CD4-positive, alpha-beta T cell treated with Interferon gamma for 1 hour (primary cell): ENCODE data around the gene GPR158.

Source experiments
- DNase-seq: peaks from one replicate; pipeline ENCODE4 v3.0.0-alpha.2; 2020

The GPR158 gene

DNA sequence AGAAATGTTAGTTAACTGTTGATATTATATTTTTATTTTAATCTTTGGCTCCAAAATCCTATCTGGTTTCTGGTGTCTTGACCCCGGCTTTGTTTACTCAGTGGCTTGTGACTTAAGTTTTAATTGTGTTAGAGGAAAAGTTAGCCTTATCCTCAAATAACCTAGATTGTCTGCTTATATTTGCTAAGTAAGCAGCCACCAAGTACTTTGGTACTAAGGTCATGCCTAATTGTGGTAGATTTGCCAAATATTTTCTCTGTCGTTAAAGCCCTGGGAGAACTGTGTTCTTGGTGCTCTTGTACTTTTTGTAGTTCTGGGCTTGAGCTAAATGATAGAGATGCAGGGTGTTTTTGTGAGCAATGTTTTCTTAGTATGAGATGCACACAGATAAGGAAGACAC lies 34.8 kb downstream of the GPR158 start:
- DNase-seq, result no peak

DNA sequence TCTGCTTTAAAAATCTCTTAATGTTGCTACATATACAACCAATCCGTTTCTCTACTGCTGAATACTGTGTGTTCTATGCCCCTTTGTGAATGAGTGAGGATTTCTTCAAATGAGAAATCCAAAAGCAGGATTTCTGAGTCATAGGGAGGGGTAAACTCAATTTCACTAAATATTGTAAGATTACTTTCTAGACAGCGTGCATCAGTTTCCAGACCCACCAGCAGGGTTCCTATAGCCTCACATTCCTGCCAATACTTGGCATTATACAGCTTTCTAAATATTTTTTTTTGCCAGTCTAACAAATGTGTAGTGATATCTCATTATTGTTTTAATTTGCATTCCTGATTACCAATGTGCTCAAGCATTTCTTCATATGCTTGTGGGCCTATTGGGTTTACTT lies 35.5 kb downstream of the GPR158 start:
- no peak for DNase-seq

DNA sequence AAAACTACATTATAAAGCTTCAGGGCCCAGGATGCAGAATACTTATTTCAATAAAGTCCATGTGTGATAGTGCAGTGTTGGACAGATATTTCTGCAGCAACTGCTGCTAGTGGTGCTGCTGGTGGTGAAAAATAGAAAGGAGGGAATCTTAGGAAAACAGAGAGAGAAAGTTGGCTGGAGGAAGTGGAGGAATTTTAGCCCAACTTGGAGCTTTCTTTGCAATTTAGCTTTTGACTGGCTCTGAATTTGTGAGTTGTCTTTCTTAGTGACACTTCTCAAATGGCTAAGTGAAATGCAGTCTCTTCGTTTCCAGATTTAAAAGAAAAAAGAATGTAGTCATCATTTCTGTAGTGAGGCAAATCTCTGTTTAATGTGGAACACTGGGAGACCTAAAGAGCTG lies 45.4 kb downstream of the GPR158 start:
- no peak for DNase-seq

DNA sequence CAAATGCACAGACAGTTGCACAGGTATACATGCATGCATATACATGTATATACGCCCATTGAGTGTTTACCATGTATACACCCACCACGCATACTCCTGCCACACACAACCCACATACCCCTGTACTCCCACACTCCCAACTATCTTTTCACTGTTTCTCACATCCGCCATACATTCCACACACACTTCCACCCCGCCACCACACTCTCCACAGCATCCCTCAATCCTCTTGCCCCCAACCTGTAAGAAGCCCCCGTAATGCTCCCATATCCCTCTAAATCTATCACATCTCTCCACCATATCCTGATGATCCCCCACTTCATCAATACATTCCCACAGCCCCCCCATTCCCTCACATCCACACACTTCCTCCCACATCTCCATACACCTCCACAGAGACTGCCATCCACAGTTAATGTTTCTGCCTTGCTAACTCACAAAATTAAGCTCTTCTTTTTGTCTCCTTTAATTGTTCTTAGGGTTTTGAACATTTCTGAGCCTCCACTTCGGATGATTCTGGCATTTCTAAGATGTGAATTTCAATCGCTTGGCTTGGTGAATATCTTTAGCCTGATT lies 47.4 kb downstream of the GPR158 start:
- no peak for DNase-seq

DNA sequence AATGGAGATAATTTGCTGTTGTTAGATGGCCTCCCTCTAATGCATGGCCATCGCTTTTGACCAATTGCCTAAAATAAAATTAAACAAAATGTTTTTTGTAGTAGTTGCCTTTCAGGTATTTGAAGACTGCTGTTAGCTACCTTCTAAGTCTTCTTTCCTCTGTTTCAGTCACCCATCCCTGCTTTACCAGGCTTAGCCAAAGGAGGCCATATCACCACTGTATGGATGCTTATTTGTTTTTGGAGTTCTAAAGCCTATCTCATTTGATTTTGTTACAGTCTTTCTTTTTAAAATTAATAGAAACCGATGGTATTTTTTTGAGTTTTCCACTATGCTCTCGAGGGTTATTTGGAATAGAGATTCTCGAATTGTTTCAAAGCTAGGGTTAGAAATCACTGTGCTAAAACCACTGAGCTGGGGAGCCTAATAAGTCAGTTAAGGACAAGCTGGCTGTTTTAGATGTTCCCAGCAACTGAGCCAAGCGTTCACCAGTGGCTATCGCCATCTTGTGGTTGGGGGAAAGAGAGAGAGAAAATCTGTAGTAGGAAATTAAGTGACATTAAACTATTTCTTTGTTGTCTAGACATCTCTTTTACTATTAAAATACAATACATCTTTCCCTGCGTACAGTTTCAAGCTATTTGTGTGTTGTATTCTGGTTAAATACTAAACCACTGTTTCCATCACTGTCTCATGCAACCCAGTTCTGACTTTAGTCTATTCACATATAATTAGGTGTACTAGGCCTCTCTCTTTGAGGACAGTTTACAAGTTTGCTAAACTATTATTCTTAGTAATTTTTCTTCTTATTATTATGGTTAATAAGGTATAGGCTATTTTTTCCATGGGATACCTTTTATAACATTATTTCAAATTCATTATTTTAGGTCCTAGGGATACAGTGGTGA lies 52.2 kb downstream of the GPR158 start:
- no peak for DNase-seq

DNA sequence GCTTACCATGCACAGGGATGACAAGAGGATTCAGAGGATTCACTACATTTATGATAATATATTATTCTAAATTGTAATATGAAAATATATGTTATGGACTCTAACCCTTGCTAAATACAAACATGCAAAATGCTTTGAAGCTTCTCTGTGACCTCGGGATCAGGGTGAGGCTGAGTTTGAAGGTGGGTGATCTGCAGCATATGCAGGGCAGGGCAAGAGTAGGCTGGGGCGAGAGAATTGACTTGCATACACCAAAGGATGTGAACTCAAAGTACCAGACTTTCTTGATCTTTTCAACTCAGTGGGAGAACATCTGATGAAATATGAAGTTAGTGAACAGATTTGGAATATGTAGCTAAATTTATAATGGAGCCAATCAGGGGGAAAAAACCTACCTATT lies 57.0 kb downstream of the GPR158 start:
- DNase-seq, result no peak

DNA sequence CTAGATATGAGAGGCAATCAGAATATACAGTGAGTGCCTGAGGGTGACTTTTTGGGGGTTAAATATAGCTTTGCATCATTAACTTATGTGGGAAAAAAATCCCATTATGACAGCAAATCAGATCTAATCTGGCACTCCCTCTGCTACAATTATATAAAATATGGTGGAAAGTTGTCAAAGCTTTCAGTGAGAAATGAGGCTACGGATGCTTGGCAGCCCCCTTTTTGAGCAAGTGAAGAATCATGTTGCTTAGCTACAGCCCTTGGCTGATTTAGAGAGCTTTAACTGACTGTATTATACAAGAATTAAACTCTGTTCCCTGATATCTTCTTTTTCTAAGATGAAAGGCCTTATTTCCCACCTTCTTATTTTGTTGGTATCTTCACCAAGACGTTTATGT lies 57.4 kb downstream of the GPR158 start:
- DNase-seq, result no peak

DNA sequence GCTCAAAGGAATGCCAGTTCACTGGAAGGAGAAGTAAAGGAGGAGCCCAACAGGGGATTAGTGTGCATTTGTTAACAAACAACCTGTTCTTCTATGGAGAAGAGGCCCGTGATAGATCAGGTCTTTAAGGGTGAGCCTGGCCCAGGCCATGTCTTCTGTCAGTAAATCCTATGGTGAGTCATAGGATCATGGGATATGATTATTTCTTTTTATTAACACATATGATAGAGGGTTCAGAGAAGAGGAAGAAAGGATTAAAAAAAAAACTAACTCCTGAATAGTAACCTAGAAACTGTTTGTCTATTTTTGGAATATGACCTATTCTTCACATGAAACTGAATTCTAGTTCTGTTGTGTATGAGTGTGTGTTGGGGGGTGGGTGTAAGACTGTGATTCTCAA lies 70.4 kb downstream of the GPR158 start:
- no peak for DNase-seq

DNA sequence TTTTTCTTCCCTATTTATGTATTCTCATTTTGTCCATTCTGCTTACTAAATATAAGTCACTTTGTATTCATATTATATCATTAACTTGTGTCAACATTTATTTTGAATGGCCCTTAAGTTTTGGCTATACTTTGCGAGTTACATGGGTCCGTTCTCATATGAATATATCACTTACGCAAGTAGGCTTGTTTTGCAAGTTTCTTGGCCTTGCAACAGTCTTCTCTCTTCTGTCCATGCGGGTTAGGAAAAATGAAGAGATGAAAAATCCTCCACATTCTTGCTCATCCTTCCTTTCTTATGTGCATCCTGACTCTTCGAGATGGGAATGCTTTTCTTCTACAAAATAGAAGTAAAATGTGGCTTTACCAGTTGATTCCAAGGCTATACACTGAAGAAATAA lies 82.8 kb downstream of the GPR158 start:
- DNase-seq, result no peak

DNA sequence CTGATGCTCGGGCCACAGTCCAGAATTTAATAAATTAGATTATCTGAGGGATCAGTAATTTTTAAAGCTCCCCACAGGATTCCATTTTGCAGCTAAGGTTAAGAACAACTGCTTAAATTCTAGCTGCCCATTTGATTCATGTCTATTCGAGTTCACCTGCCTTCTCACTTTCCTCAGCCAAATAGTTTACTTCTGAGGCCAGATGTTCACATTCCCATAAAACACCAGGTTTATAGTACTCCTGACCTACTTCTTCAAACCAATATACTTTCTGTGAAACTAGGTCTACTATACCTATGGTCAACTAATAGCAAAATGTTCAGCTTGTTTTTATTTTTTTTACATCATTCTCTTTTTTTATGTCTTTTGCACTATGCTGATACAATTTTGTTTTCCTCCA lies 86.3 kb downstream of the GPR158 start:
- no peak for DNase-seq

DNA sequence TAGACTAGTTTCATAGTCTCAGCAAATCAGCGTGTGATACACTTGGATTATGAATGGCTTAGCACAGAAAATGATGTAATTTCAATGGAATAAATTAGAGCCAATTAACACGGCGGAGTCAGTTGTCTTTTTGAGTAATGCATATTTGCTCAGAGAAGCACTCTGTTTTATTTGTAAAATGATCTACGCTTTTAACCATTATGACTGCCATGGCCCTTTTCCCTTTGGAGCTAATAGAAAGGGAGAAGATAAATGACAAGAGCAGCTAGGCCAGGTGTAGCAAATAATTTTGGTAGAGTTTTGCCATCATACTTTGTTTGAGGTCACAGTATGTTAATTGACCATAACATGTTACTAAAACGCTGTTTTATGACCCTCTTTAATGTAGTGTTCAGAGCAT lies 86.8 kb downstream of the GPR158 start:
- no peak for DNase-seq

DNA sequence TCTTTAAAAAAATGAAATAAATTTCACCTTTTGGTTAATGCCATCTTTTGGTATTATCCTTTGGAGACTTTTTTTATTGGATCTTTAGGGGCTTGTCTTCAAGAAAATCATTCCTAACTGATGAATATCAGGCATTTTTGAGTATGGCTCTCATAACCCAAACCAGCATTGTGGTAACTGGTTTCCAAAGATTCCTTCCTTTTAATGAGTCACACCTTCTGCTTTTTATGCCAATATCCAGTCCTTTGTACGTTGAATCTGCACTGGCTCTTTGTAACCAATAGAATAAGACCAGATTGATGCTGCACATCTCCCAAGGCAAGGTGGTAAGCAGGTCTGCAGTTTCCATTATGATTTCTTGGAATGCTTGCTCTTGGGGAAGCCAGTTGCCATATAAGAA lies 89.1 kb downstream of the GPR158 start:
- DNase-seq, result no peak

DNA sequence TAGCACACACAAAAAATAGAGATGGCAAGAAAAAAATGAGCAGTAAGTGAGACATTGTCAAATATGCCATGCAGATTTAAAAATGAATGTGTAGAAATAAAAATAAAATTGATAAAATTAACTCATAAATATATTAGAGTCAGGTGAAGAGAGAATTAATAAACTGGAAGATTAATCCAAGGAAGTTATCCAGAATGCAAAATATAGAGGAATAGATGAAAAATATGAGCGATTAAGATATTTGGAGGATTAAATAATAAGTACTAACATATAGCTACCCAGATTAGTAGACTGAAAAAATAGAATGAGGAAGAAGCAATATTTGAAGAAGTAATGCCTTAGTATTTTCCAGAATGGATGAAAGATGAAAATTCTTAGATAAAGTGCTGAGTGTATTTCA lies 103.4 kb downstream of the GPR158 start:
- DNase-seq, result no peak

DNA sequence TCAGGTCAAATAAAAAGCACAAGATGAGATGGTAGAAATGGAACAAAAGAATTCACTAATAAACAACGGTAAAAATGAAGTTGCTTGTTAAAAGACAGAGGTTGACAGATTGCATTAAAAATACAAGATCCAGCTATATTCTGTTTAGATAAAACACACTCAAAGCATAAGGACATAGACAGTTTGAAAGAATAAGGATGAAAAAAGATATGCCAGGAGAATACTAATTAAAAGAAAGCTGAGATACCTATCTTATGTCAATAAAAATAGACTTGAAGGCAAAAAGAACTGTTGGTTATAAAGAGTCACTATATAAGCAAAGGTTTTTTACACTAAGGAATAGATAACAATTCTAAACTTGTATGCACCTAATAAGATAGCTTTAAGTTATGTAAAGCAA lies 105.3 kb downstream of the GPR158 start:
- no peak for DNase-seq

DNA sequence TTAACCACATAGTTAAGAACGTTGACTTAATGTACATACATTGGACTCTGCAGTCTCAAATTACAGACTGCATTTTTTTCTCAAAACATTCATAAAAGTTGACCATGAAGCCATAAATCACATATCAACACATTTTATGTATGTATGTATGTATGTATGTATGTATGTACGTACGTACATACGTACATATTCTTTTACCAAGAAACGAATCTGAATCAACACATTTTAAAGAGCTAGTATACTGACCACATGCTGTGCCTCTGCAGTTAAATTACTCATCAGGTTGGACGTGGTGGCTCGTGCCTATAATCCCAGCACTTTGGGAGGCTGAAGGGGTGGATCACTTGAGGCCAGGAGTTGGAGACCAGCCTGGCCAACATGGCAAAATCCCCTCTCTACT lies 105.8 kb downstream of the GPR158 start:
- DNase-seq, result no peak

DNA sequence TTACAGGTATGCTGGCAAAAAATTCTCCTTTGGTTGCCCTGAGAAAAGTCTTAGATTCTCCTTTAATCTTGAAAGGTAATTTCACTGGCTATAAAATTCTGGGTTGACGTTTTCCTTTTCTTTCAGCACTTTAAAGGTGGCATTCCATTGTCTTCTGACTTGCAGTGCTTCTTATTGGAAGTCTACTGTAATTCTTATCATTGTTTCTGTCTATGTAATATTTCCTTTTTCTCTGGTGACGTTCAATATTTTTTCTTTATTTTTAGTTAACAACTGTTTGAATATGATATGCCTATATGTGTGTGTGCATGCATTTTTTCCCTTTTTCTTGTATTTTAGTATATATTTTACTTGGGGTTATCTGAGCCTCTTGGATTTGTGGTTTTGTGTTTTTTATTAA lies 111.0 kb downstream of the GPR158 start:
- no peak for DNase-seq

DNA sequence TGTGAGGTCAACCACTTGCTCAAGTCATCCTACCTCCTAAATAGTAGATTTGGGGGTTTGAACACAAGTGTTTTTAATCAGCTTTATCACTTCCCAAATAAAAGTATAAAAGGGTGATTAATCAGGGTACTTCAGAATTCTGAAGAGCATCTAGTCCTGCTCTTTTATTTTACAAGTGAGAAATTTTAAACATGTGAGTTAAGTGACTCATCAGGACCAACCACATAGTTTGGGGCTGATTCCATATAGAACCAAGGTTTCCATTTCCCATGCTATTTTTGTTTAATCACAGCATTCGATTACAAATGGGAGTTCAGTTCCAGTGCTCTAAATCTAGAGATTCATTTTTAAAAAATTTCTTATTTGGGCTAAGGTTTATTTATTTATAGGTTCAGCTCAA lies 113.4 kb downstream of the GPR158 start:
- DNase-seq, result no peak

DNA sequence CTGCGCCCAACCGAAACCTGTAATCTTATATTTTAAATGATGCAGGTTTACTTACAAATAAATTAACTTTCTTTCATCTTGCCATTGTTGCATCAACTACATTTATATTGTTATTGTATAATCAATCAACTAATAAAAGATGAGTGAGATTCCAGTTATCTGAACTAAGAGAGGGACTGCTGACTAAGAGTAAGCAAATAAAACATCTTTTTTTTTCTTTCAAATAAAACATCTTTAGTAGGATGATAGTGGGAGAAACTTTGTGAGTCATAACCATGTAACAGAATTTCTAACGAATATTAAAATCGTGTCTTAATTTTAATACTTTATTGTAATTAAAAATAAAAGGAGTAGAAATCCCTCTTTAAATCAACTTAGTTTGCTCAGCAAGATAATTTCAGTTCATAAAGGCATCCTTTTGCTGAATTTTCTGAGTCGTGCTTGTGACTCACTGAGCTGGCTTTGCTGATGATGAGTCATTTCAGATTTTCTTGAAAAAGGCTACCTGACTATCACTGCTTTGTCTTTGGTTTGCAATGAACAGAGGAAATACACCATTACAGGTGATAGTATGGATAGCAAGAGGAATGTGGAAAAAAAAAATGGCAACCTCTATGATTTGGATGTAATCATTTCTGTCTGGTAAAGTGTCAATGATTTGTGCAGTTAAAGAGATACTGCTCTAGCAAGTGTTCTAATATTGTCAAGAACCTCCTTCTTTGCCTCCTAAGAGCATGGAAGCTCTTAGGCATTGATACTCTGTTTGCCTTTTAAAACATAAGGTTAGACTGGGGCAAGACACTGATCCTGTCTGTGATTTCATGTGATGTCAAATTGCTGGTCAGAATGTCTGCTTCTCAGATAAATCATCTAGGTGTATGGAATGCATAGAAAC lies 119.5 kb downstream of the GPR158 start:
- no peak for DNase-seq

DNA sequence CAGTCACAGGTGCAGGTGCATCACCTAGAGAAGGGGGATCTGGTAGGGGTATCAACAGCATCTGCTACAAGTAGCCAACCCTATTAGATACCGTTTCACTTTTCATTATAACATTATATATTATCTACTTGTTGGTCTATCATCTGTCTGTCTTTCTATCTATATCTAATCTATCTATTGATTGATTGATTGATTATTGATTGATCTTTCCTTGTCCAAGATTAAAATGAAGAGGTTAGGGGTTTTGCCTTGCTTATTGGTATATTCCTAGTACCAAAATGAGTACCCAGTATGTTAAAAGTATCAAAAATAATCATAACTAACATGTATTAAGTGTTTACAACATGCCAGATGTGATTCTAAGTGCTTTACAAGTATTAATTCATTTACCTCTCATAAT lies 121.5 kb downstream of the GPR158 start:
- DNase-seq, result no peak

DNA sequence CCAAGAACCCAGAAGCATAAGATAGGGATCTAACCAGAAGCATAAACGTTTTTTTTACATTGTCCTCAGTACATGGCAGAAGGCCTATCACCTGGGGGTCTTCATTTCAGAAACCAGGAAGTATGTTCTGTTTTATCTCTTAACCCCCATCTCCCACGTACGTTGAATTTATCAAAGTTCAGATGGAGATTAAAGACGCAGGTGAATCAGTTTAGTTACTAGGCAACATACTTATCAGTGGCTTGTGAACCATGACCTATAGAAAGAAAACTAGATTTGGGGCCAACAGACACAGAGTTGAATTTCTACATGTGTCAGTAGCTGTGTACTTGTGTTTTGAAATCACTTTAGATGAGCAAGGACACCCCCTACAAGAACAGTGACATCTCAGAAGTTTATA lies 122.7 kb downstream of the GPR158 start:
- DNase-seq, result no peak

DNA sequence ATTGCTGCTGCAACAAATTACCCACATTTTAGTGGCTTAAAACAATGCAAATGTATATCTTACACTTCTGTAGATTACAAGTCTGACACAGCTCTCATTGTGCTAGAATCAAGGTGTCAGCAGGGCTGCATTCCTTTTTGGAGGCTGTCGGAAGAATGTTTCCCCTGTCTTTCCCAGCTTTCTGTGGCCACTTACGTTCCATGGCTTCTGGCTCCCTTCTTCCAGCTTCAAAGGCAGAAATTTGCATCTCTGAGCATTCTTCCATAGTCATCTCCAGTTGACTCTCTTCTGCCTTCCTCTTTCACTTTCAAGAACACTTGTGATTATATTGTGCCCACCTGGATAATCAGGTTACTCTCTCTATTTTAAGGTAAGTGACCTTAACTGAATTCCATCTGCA lies 125.3 kb downstream of the GPR158 start:
- DNase-seq, result no peak

DNA sequence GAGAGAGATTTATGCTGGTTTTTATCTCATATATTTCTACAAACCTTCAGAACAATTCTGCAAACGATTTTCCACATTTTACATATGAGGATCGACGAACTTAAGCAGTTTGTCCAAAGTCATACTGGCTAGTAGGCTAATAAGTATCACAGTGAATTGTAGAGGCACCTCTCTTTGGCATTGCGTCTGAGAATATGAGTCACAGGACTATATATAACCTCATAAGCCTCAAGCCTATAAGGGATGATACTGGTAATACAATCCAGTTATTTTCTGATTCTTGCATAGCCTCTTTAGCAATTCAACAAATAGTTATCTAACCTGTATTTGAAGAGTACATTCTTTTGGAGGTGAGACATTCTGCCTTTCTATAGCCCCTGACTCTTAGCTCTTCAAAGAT lies 129.8 kb downstream of the GPR158 start:
- DNase-seq, result no peak

DNA sequence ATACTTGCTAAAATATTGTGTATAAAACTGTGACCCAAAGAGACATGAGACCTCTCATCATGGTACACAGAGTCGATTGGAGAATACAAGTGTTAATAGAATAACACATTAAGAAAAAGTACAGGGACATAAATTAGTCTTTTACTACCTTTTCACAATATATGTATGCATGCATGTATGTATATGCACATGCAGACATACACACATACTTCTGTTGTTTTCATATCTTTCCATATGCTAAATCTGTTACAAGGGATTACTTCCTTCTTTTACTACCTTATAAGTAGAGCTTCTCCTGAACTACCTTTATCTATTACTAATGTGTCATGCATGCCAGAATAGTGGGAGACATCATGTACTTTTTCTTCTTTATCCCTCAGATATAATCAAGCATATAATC lies 131.6 kb downstream of the GPR158 start:
- no peak for DNase-seq

DNA sequence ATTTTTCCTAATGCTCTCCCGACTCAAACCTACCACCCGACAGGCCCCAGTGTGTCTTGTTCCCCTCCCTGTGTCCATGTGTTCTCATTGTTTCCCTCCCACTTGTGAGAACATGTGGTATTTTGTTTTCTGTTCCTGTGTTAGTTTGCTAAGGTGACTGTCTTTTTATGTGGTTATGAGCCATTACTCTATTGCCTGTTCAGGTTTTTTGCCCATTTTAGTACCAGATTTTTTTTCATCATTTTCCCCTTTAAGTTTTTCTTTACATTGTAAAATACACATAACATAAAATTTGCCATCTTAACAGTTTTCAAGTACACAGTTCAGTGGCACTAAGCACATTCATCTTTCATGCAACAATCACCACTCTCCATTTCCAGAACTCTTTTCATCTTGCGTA lies 133.5 kb downstream of the GPR158 start:
- no peak for DNase-seq
